Smooth muscle cell (in vitro differentiated cells): ENCODE results near the gene SAMD4A. TPM values are rescaled to one million over a fixed set of nuclear protein-coding genes. Genes with fewer than 3 reads are reported as not detected.

Experiments used
- DNase-seq: peaks from one replicate; lab custom pipeline; 2025; ENCODE audit not compliant: unreplicated experiment; lab: John Stamatoyannopoulos, UW
- H2AFZ ChIP-seq: fragments of 200-600 bp; sonication (generic); 2 replicates; pipeline ENCODE4 v1.6.0; 2016; ENCODE audit warnings: antibody characterized with exemption, low read depth, mild to moderate bottlenecking
- H3F3A ChIP-seq: fragments of 200-600 bp; sonication (generic); 2 replicates; pipeline ENCODE4 v1.6.0; 2017; ENCODE audit warnings: antibody characterized with exemption, low read depth
- H3K27ac ChIP-seq: fragments of 200-600 bp; sonication (generic); 2 replicates; pipeline ENCODE4 v1.5.1; 2016; ENCODE audit warnings: low read depth, mild to moderate bottlenecking
- H3K27me3 ChIP-seq: fragments of 200-600 bp; sonication (generic); 2 replicates; pipeline ENCODE4 v1.6.1; 2016; ENCODE audit warnings: low read depth, mild to moderate bottlenecking
- H3K36me3 ChIP-seq: fragments of 200-600 bp; sonication (generic); 2 replicates; pipeline ENCODE4 v1.5.1; 2016; ENCODE audit warnings: low read depth
- H3K4me1 ChIP-seq: fragments of 200-600 bp; sonication (generic); 2 replicates; pipeline ENCODE4 v1.5.1; 2016; ENCODE audit warnings: low read depth
- H3K4me2 ChIP-seq: fragments of 200-600 bp; sonication (generic); 2 replicates; pipeline ENCODE4 v1.6.0; 2016; ENCODE audit warnings: mild to moderate bottlenecking
- H3K4me3 ChIP-seq: fragments of 200-600 bp; sonication (generic); 2 replicates; pipeline ENCODE4 v1.5.1; 2016; ENCODE audit warnings: mild to moderate bottlenecking
- H3K79me2 ChIP-seq: fragments of 200-600 bp; sonication (generic); 2 replicates; pipeline ENCODE4 v1.6.0; 2016; ENCODE audit warnings: low read depth, mild to moderate bottlenecking
- H3K9ac ChIP-seq: fragments of 200-600 bp; sonication (generic); 2 replicates; pipeline ENCODE4 v1.6.0; 2016; ENCODE audit warnings: low read depth
- H3K9me3 ChIP-seq: fragments of 200-600 bp; sonication (generic); replicated peaks from 2 replicates; pipeline ENCODE4 v1.5.1; 2016; ENCODE audit warnings: low read depth
- H4K20me1 ChIP-seq: fragments of 200-600 bp; sonication (generic); 2 replicates; pipeline ENCODE4 v1.6.0; 2016; ENCODE audit warnings: low read depth
- WGBS: methylation state at CpG from one replicate; pipeline ENCODE4 v1.1.7; 2016; ENCODE audit warnings: low lambda C conversion rate; 5-methylcytosine and 5-hydroxymethylcytosine counted together
- polyA plus RNA-seq: library from polyadenylated mRNA; unstranded; fragments of >200 nt; fragmentation: Nextera tagmentation; extraction: Ambion mirVana; gene quantifications from 2 replicates; pipeline ENCODE4 v1.2.1, GENCODE V29; 2016
- total RNA-seq: library from RNA; depleted of rRNA; stranded (reverse); fragments of >200 nt; gene quantifications from 2 replicates; pipeline ENCODE4 v1.2.3, GENCODE V29; 2014
- TF ChIP-seq, protein P1 (sequence below): fragments of 200-600 bp; sonication (generic); IDR thresholded peaks from 2 replicates; pipeline ENCODE4 v1.5.1; 2017; ENCODE audit warnings: borderline replicate concordance, mild to moderate bottlenecking, antibody characterized with exemption; ENCODE audit not compliant: insufficient read depth, poor library complexity, severe bottlenecking

The SAMD4A gene
- total and polyA plus RNA-seq, 2 experiments from 2014 or later = 9.2 to 36.7 TPM

DNA sequence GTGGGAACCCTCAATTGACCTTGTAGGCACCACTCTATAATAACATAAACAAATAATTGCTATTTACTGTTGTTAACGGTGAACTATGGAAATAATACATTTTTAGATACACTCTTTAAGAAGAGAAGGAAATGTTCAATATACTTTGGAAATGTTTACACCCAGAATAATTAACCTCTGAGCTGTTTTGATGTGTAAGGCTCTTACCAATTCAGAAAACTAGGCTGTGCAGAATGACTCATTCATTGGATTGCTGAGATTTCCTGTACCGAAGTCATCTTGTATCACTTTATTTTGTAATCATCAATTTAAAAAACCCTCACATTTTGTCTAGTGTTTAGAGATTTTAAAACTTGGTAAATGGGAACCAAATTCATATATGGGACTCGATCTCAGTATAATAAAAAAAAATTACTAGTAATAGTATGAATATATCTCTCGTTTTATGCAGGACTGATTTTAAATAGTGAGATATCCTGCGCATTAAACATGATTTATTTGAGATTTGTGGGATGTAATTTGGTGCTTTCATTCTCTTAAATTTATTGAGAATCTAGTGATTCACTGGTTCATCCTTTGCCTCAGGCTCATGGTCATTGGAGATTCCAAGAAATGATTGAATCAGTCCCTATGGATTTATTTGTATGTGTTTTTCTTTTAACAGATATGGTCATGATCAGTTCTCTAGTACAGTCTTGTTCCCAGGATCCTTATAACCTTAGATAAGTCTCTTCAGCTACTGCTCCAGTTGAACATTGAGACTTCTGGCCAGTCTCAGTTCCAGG, 3.9 kb downstream of the SAMD4A start:
- 69% methylated on average over 5 of the region's 5 CpGs for WGBS
- peak overlapping the region; percentile 87 for H3K4me3 ChIP-seq
- peak overlapping the region; percentile 78 for H3K27ac ChIP-seq
- H3F3A ChIP-seq = peaks cover 18% of the 10 kb centered on the region
- peak overlapping the region; percentile 87 for H3K4me2 ChIP-seq
- H3K79me2 ChIP-seq = peaks cover 85% of the 10 kb centered on the region
- peaks cover 10% of the 10 kb centered on the region for H3K4me1 ChIP-seq
- no peak overlapping the region for H2AFZ ChIP-seq
- H4K20me1 ChIP-seq = peaks cover 73% of the 10 kb centered on the region
- H3K27me3 ChIP-seq = no peaks in the 10 kb centered on the region
- DNase-seq = no peak
- H3K9ac ChIP-seq = peak overlapping the region; percentile 48
- no peaks in the 10 kb centered on the region for H3K36me3 ChIP-seq
- H3K9me3 ChIP-seq = no peaks in the 10 kb centered on the region
- TF ChIP-seq, protein P1, sequence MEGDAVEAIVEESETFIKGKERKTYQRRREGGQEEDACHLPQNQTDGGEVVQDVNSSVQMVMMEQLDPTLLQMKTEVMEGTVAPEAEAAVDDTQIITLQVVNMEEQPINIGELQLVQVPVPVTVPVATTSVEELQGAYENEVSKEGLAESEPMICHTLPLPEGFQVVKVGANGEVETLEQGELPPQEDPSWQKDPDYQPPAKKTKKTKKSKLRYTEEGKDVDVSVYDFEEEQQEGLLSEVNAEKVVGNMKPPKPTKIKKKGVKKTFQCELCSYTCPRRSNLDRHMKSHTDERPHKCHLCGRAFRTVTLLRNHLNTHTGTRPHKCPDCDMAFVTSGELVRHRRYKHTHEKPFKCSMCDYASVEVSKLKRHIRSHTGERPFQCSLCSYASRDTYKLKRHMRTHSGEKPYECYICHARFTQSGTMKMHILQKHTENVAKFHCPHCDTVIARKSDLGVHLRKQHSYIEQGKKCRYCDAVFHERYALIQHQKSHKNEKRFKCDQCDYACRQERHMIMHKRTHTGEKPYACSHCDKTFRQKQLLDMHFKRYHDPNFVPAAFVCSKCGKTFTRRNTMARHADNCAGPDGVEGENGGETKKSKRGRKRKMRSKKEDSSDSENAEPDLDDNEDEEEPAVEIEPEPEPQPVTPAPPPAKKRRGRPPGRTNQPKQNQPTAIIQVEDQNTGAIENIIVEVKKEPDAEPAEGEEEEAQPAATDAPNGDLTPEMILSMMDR = no peak

- 83% methylated on average over 2 of the region's 2 CpGs for WGBS
- no peak for DNase-seq
- H3K27ac ChIP-seq = no peak overlapping the region
- H3K4me3 ChIP-seq = no peak overlapping the region
- TF ChIP-seq, protein P1 = peak; percentile 53
- peaks cover 18% of the 10 kb centered on the region for H3F3A ChIP-seq
- no peak overlapping the region for H3K9ac ChIP-seq
- peaks cover 95% of the 10 kb centered on the region for H3K79me2 ChIP-seq
- no peaks in the 10 kb centered on the region for H3K9me3 ChIP-seq
- no peak overlapping the region for H3K4me2 ChIP-seq
- no peaks in the 10 kb centered on the region for H3K36me3 ChIP-seq
- H3K4me1 ChIP-seq = peaks cover 10% of the 10 kb centered on the region
- no peaks in the 10 kb centered on the region for H3K27me3 ChIP-seq
- peaks cover 82% of the 10 kb centered on the region for H4K20me1 ChIP-seq
- no peak overlapping the region for H2AFZ ChIP-seq
Observed at GRCh38 chr14:54572316-54572715, 5.4 kb downstream of the SAMD4A start.

DNA sequence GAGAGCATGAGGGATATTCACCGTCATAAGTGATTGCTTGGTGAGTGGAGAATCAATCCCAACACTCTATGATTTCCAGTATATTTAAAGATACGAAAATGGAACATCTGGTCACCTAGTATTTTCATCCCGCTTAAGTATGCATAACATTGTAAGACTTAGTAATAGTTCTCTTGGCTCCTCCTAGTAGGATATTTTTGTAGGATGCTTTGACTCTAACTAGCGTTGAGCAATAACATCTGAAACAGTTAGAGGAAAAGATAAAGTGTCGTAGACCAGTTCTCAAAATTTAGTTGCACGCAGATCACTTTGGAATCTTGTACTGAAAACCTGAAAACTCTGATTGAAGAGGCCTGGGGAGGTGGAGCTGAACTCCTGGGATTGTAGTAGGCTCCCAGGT, 7.6 kb downstream of the SAMD4A start:
- peak overlapping the region; percentile 59 for H3K4me2 ChIP-seq
- no peaks in the 10 kb centered on the region for H3K27me3 ChIP-seq
- peaks cover 83% of the 10 kb centered on the region for H4K20me1 ChIP-seq
- no peaks in the 10 kb centered on the region for H3K36me3 ChIP-seq
- peaks cover 98% of the 10 kb centered on the region for H3K79me2 ChIP-seq
- no peak overlapping the region for H3K9ac ChIP-seq
- no peaks in the 10 kb centered on the region for H3K9me3 ChIP-seq
- H3K4me3 ChIP-seq = no peak overlapping the region
- TF ChIP-seq, protein P1 = no peak
- H3K4me1 ChIP-seq = peaks cover 4% of the 10 kb centered on the region
- H2AFZ ChIP-seq = no peak overlapping the region
- DNase-seq = no peak
- peaks cover 12% of the 10 kb centered on the region for H3F3A ChIP-seq
- peak overlapping the region; percentile 42 for H3K27ac ChIP-seq
- WGBS = 62% methylated on average over 6 of the region's 6 CpGs

- Histone ChIP-seq H2AFZ (no peak overlapping the region), H3K4me2 (no peak overlapping the region), H3K4me1 (no peaks in the 10 kb centered on the region), H3K4me3 (no peak overlapping the region), H3K9ac (no peak overlapping the region), H3K9me3 (no peaks in the 10 kb centered on the region), H3F3A (peaks cover 13% of the 10 kb centered on the region), H4K20me1 (peaks cover 96% of the 10 kb centered on the region), H3K36me3 (no peaks in the 10 kb centered on the region), H3K27ac (no peak overlapping the region), H3K79me2 (peaks cover 98% of the 10 kb centered on the region), H3K27me3 (no peaks in the 10 kb centered on the region)
- 89% methylated on average over 6 of the region's 6 CpGs for WGBS
- TF ChIP-seq, protein P1 = no peak
- no peak for DNase-seq
Observed at GRCh38 chr14:54577494-54577893, 10.6 kb downstream of the SAMD4A start.
